Endothelial cell of umbilical vein (primary cell): ENCODE results near the gene C1orf167. TPM values are rescaled to one million over a fixed set of nuclear protein-coding genes. Genes with fewer than 3 reads are reported as not detected.

Experiments used
- Bru-seq: library from RNA; stranded (reverse); fragments of 400-500 nt; gene quantifications from one replicate; lab custom pipeline; 2021; lab: Mats Ljungman, UMichigan
- BruChase-seq, 2 experiments: library from RNA; stranded (reverse); fragments of 400-500 nt; gene quantifications; one replicate each; lab custom pipeline; 2021; lab: Mats Ljungman, UMichigan
- BruUV-seq: library from RNA; stranded (reverse); fragments of 400-500 nt; replicated peaks from 2 replicates; lab custom pipeline; 2021; lab: Mats Ljungman, UMichigan
- CTCF ChIA-PET: fragments of 300-600, 350-600 bp; sonication (Branson Sonifier 250); formaldehyde crosslinking; loops from one replicate; lab custom pipeline; 2021; ENCODE audit warnings: antibody characterized with exemption, inconsistent platforms; lab: Charles Lee
- POLR2A ChIA-PET: fragments of 300-600, 350-600 bp; sonication (Branson Sonifier 250); formaldehyde crosslinking; loops from one replicate; lab custom pipeline; 2021; ENCODE audit warnings: antibody characterized with exemption, inconsistent platforms; lab: Charles Lee
- DNase-seq: peaks from one replicate; pipeline ENCODE4 v3.0.0-alpha.2; 2011; ENCODE audit warnings: low read depth, low spot score
- FAIRE-seq: peaks from 2 replicates; lab custom pipeline; 2011; peaks lifted over from hg19 to GRCh38; lab: Jason Lieb, UNC
- H2AFZ ChIP-seq: 2 replicates; pipeline ENCODE4 v1.6.0; 2012; ENCODE audit warnings: low read depth, low read length, control low read depth, inconsistent platforms
- H3K27ac ChIP-seq: 2 replicates; pipeline ENCODE4 v1.5.1; 2011; ENCODE audit warnings: low read depth, mild to moderate bottlenecking, control low read depth, low read length, moderate library complexity; ENCODE audit not compliant: insufficient read depth
- H3K27me3 ChIP-seq, 2 experiments: 2 replicates each; pipeline versions ENCODE4 v1.6.0 to v1.6.1; 2011; ENCODE audit warnings: low read length in 2 of 2, mixed read lengths in 1 of 2; ENCODE audit not compliant: control insufficient read depth in 2 of 2, insufficient read depth in 2 of 2
- H3K36me3 ChIP-seq, 2 experiments: 2 replicates in 1 of 2; 3 replicates in 1 of 2; pipeline ENCODE4 v1.5.1; 2011; ENCODE audit warnings: low read length in 2 of 2, mild to moderate bottlenecking in 1 of 2, moderate library complexity in 1 of 2; ENCODE audit not compliant: control insufficient read depth in 2 of 2, insufficient read depth in 2 of 2; ENCODE audit errors: extremely low read depth in 1 of 2
- H3K4me1 ChIP-seq: 3 replicates; pipeline ENCODE4 v1.5.1; 2011; ENCODE audit warnings: mild to moderate bottlenecking, low read length; ENCODE audit not compliant: control insufficient read depth, insufficient read depth; ENCODE audit errors: extremely low read depth
- H3K4me2 ChIP-seq: 2 replicates; pipeline ENCODE4 v1.6.1; 2011; ENCODE audit warnings: low read length, control low read depth, mixed read lengths; ENCODE audit not compliant: insufficient read depth
- H3K4me3 ChIP-seq, 3 experiments: fragments of 200-600 bp in 1 of 3; sonication (generic), shearing (Covaris generic) in 1 of 3; replicated peaks in 1 of 3; 2 replicates each; pipeline ENCODE4 v1.5.1; 2011 to 2016; ENCODE audit warnings: control low read depth in 3 of 3, low read length in 3 of 3, mild to moderate bottlenecking in 2 of 3, inconsistent platforms in 1 of 3, low read depth in 1 of 3, moderate library complexity in 1 of 3; ENCODE audit not compliant: insufficient read depth in 1 of 3
- H3K79me2 ChIP-seq: 2 replicates; pipeline ENCODE4 v1.6.0; 2012; ENCODE audit warnings: low read length, inconsistent platforms; ENCODE audit not compliant: control insufficient read depth, insufficient read depth
- H3K9ac ChIP-seq: replicated peaks from 2 replicates; pipeline ENCODE3; 2011; ENCODE audit warnings: low read length, control low read depth; ENCODE audit not compliant: insufficient read depth; ENCODE audit errors: extremely low read depth
- H3K9me1 ChIP-seq: replicated peaks from 3 replicates; pipeline ENCODE4 v1.6.0; 2011; ENCODE audit warnings: mild to moderate bottlenecking, low read length; ENCODE audit not compliant: control insufficient read depth, insufficient read depth; ENCODE audit errors: extremely low read depth
- H3K9me3 ChIP-seq: replicated peaks from 2 replicates; pipeline ENCODE4 v1.5.1; 2012; ENCODE audit warnings: low read length, inconsistent platforms; ENCODE audit not compliant: control insufficient read depth, insufficient read depth
- H4K20me1 ChIP-seq: replicated peaks from 2 replicates; pipeline ENCODE3; 2011; ENCODE audit warnings: mild to moderate bottlenecking, low read length; ENCODE audit not compliant: control insufficient read depth, insufficient read depth; ENCODE audit errors: extremely low read depth
- POLR2A ChIP-seq: IDR thresholded peaks from 2 replicates; pipeline ENCODE4 v1.6.1; 2012; ENCODE audit warnings: low read depth, mild to moderate bottlenecking, control low read depth, low read length
- dilution Hi-C: fragments of 300-500 bp; cut with MboI; formaldehyde crosslinking; loops from one replicate; pipeline ENCODE4 v1.15.0; 2019; ENCODE audit warnings: low sequenced_read_pairs; ENCODE audit not compliant: extremely low pct_ligation_motif_present
- intact Hi-C: fragments of 100-400 bp; cut with micrococcal nuclease; formaldehyde crosslinking; loops from one replicate; pipeline ENCODE4 v1.10.0; 2022
- long read RNA-seq: library from polyadenylated mRNA; stranded (forward); transcript quantifications from one replicate; pipeline ENCODE4 v2.0.0, GENCODE V29; 2021
- polyA minus RNA-seq, 3 experiments: library from RNA; depleted of rRNA, polyadenylated mRNA; stranded (reverse); fragments of >200 nt; gene quantifications; 1 replicate in 1 of 3; 2 replicates in 2 of 3; pipeline ENCODE4 v1.2.3, GENCODE V29; 2011
- polyA plus RNA-seq, 4 experiments: library from polyadenylated mRNA; depleted of rRNA in 3 of 4; stranded (reverse) in 3 of 4; unstranded in 1 of 4; fragments of >200 nt; gene quantifications; 2 replicates each; pipeline versions ENCODE4 v1.2.1 to v1.2.3, GENCODE V29; 2011 to 2012; ENCODE audit warnings: missing spikeins in 1 of 4
- total RNA-seq: library from RNA; stranded (reverse); gene quantifications from 2 replicates; pipeline ENCODE4 v1.2.3, GENCODE V29; 2021
- TF ChIP-seq, protein P1 (sequence below), 2 donors: IDR thresholded peaks; 1 replicate in 1 of 2; 2 replicates in 1 of 2; pipeline ENCODE4 v1.5.1; 2011; ENCODE audit warnings: low read length in 2 of 2, mild to moderate bottlenecking in 2 of 2, moderate library complexity in 2 of 2, control low read depth in 1 of 2, inconsistent platforms in 1 of 2, low read depth in 1 of 2; ENCODE audit not compliant: insufficient read depth in 1 of 2; ENCODE audit errors: extremely low read depth in 1 of 2
- TF ChIP-seq, protein P2 (sequence below): IDR thresholded peaks from 2 replicates; pipeline ENCODE4 v1.6.1; 2011; ENCODE audit not compliant: insufficient read depth, insufficient read length

C1orf167 gene, protein sequence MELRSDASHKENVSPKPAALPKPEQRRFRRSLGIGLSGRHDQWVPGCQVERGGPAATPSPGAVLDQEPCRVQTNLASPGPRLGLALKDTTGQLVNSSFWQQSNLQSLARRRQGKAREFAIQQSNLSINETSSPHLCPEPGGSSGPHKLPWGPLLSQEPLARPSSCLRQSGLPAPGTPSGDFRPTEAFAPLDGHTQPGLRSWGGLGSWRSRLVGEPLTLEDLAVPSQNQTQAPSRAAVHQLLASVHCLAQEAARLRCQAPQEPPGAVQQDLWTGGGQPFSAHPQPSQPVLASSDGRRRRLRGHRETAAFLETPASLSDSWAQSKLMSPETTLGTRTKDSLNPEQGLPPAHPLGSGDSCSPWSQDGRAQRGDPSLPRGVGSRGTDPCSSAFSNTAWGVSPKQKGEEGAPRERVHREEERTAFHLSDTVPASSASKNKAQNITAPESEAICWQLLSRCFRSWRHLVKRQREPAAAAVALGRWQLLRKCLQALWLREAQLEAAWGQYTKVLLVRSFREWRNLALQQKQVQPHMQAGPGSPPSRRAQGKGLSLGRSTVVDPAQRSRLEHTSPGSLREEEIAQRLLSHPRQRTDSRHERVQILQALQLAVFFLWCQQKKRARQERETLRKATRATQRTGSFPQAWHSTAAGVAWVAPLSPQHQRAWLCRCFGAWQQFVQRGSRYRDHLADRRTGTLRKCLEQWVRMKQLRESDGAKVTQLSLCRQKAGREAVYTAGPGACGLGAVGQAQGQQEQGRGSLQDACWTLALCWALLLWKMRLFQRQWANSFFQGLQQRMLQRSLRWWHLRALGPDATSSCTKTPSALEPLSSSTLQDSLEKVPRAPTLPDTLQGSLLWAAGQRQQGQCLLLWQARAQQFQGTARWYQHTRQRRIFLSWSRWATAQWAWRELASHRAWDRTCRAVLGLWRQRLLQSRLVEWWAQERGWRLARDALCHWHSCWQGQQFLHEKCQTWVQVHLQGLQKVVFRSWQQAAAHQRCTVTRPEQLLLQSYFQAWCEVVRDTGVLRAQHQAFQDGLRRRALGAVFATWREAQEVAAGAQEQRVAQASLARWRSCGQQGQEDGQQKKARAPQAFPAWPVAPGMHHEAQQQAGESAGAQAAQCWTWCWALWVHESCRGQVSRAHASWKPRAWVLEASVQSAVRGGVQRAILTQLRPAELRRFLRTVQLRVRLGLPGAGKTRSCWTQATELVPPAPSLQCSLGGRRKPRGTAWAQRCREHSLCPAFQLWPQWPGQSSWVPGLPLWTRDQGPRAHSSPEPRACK (N-terminal part only)
- total RNA-seq (not detected in 2 replicates), polyA plus RNA-seq (not detected in 2 replicates), polyA minus RNA-seq (not detected in 2 replicates), Bru-seq, nascent RNA (percentile 4 among the genes with signal in this experiment), BruChase-seq, experiment 1, labeled RNA remaining after a 6-hour chase (not detected), BruChase-seq, experiment 2, labeled RNA remaining after a 2-hour chase (not detected)
- polyA plus RNA-seq (2011; cell fraction: cytosol; rRNA removed) = 0.04 and 0.10 TPM in 2 replicates
- polyA plus RNA-seq (2011; cell fraction: nucleus; rRNA removed) = not detected in 2 replicates
- polyA plus RNA-seq (2012) = 1.1 TPM in 1 of 2 replicates, not detected in the other
- not detected for polyA minus RNA-seq (2011; cell fraction: cytosol; rRNA and poly(A)+ RNA removed)
- polyA minus RNA-seq (2011; cell fraction: nucleus; rRNA and poly(A)+ RNA removed) = not detected in 2 replicates
- long read RNA-seq = 0 reads

DNA sequence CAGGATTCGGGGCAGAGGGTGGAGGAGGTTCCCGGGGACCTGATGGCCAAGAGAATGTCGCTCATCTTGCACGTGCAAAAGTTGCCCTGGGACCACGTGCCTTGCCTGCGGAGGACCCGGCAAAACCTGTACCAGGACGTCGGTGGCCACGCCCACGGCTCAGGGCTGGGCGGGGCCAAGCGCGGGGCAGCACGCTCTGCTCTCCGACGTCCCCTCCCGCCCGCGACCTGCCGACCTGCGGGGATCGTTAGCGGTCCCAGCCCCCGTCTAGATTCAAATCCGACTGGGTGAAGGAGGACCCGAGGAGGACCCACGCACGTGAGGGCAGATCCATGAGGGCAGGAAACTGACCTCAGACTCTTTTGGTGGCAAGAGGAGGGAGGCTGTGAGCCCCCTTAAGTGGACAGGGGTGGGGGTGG lies at the start of gene C1orf167:
Gene C1orf167 (plus strand): TSS at position 206 of the 419 bp plus-strand sequence. CDS start 2,208 bp downstream, outside the sequence.
- no peak within 1 kb of the TSS for H3K4me3 ChIP-seq
- DNase-seq = no peak
- no peaks in the 10 kb centered on the region for H3K36me3 ChIP-seq
- intact Hi-C loops (no loop called here), dilution Hi-C loops (no loop called here)
- H3K9ac ChIP-seq = no peak within 1 kb of the TSS
- no peaks in the 10 kb centered on the region for H3K79me2 ChIP-seq
- no peak for FAIRE-seq
- no peak within 1 kb of the TSS for H3K4me2 ChIP-seq
- no peak within 1 kb of the TSS for H2AFZ ChIP-seq
- ChIA-PET POLR2A (no interaction called here), CTCF (no interaction called here)
- H3K9me1 ChIP-seq = no peaks in the 10 kb centered on the region
- H3K4me1 ChIP-seq = no peaks in the 10 kb centered on the region
- H4K20me1 ChIP-seq = no peaks in the 10 kb centered on the region
- H3K27me3 ChIP-seq = peaks cover 0 to 6% of the 10 kb centered on the region in 2 experiments
- H3K27ac ChIP-seq = no peak within 1 kb of the TSS
- H3K9me3 ChIP-seq = no peaks in the 10 kb centered on the region
- TF ChIP-seq, protein P1, sequence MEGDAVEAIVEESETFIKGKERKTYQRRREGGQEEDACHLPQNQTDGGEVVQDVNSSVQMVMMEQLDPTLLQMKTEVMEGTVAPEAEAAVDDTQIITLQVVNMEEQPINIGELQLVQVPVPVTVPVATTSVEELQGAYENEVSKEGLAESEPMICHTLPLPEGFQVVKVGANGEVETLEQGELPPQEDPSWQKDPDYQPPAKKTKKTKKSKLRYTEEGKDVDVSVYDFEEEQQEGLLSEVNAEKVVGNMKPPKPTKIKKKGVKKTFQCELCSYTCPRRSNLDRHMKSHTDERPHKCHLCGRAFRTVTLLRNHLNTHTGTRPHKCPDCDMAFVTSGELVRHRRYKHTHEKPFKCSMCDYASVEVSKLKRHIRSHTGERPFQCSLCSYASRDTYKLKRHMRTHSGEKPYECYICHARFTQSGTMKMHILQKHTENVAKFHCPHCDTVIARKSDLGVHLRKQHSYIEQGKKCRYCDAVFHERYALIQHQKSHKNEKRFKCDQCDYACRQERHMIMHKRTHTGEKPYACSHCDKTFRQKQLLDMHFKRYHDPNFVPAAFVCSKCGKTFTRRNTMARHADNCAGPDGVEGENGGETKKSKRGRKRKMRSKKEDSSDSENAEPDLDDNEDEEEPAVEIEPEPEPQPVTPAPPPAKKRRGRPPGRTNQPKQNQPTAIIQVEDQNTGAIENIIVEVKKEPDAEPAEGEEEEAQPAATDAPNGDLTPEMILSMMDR (IDR thresholded peaks at IDR 0.05; ENCODE audit: extremely low read depth in 1 of 2, insufficient read depth in 1 of 2, low read depth in 1 of 2, low read length in 2 of 2) = no peak
- TF ChIP-seq, protein P2, sequence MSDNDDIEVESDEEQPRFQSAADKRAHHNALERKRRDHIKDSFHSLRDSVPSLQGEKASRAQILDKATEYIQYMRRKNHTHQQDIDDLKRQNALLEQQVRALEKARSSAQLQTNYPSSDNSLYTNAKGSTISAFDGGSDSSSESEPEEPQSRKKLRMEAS = peak; percentile 26
- TF ChIP-seq POLR2A = no peak
- no TSS peak for BruUV-seq
